GM12874 (cell line): Measurements from ENCODE around the gene ARHGEF39.

Source experiments
- TF ChIP-seq, protein P1 (sequence below): IDR thresholded peaks from 2 replicates; pipeline ENCODE4 v1.5.1; 2011; ENCODE audit warnings: low read depth, mild to moderate bottlenecking, control low read depth, low read length, moderate library complexity; ENCODE audit not compliant: insufficient read depth

The ARHGEF39 gene

DNA sequence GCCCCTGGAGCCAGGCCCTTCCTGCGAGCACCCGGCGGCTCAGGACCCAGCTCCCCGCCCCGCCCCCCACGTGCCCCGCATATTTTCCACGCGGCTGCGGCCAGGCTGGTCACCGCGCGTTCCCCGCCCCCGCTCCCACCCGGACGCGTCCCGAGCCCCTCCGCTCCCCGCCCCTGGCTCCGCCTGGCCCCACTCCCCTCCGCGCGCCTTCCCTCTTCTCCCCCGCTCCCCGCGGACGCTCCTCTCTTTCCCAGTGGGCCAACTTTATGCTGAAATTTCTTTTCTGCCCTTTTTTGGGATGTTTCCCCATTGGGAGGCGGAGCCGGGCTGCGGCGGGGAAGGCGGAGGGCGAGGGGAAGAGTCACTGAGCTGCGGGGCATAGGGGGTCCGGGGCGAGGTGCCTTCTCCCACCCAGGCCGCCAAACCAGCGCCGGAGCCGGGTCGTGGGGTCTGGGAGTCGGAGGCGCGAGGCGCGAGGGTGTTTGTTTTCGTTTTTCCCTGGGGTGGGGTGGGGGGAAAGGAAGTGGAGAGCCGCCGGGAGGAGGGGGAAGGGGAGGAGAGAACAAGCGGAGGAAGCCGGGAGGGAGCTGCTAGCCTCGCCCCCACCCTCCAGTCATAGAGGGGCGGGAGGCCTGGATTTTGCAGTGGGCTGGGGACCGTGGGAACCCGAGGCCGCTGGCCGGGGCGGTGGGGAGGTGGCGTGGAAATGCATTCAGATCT, 25.8 kb upstream of the ARHGEF39 start:
- TF ChIP-seq, protein P1, sequence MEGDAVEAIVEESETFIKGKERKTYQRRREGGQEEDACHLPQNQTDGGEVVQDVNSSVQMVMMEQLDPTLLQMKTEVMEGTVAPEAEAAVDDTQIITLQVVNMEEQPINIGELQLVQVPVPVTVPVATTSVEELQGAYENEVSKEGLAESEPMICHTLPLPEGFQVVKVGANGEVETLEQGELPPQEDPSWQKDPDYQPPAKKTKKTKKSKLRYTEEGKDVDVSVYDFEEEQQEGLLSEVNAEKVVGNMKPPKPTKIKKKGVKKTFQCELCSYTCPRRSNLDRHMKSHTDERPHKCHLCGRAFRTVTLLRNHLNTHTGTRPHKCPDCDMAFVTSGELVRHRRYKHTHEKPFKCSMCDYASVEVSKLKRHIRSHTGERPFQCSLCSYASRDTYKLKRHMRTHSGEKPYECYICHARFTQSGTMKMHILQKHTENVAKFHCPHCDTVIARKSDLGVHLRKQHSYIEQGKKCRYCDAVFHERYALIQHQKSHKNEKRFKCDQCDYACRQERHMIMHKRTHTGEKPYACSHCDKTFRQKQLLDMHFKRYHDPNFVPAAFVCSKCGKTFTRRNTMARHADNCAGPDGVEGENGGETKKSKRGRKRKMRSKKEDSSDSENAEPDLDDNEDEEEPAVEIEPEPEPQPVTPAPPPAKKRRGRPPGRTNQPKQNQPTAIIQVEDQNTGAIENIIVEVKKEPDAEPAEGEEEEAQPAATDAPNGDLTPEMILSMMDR, result no peak

DNA sequence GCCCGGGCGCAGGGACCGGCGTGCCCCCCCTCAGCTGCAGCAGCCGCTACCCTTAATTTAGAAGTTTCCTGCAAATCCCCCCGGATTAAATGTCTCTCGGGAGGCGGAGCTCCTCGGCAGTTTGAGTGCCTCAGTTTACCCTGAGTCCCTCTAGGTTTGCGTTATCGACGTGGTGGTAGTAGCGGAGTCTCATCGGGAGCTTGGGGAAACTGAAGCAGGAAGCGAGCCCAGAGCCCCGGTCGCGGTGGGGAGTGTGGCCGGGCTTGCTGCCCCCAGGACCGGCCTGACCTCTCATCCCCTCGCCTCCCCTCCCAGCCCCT, 25.3 kb upstream of the ARHGEF39 start:
- TF ChIP-seq, protein P1, result no peak

DNA sequence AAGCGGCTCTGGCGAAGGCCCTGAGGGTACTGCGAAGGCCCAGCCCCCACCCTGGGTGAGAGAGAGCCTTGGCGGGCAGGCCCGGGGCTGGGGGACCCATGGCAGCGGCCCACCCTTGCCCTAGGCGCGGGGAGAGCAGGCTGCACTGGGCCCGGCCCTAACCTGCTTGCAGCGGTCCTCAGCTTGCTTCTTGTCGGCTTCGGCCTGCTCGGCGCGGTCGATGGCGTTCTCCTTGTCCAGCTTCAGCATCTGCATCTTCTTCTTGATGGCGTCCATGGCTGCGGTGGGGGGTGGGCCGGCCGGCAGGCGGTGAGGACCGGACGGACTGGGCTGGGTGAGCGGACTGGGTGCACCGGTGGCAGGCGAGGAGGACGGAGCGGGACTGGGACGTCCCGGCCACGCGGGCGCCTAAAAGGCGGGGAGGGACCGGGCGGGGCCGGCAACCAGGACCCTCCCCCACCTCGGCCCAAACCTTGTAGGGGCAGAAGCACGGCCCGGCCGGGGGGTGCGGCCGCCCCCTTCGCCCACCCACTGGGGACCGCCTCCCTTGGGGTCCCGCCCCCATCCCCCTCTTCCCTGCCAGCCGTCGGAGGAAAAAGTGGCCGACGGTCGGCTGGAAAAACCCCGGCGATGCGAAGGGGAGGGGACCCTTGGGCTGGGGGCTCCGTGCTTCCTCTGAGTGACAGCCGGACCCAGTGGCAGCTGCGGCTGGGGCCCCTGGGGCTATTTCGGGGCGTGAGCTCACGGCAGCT, 24.7 kb upstream of the ARHGEF39 start, which contains the start of gene TPM2:
Gene TPM2, minus strand, starts transcription at position 384 of the 752 bp plus-strand sequence. Its CDS starts 108 bp downstream, at position 276.
- TF ChIP-seq, protein P1, result no peak

DNA sequence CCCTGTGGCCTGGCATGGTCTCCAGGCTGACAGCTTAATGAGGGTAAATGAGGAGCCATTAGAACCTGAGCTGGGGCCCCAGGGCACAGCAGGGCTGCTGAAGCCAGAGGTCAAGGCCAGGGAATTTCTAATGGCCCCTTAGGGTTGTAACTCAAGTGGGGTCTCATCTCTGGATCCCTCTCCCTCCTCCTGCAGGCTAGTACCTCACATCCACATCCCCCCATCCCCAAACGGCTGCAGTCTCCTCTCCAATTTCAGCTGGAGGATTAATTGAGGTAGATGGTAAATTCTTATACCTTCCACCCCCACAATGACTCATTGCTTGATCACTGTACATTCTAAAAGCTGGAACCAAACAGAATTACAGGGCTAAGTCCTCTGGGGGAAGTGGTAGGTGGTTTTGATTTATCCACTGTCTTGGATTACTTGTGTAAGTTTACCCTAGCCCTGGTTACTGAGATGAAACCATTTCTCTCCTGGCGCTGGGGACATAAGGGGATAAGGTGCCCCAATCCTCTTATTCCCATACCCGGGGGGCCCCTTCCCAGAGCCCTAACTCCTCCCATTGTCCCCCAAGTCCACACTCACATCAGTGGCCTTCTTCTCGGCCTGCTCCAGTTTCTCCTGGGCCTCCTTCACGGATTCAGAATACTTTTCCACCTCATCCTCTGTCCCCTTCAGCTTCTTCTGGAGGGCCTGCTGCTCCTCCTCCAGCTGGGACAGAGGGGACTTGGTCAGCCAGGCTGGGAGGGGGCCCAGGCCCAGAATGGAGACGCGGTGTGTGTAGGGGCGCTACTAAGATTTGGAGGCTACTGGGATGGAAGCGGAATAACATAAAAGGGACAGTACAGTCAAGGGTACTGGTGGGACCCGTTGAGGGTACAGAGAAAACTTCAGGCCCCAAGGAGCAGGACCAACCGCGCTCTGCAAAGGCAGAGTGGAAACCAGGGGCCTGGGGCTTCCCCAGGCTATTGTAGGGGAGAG, 23.9 kb upstream of the ARHGEF39 start:
- TF ChIP-seq, protein P1, result no peak

DNA sequence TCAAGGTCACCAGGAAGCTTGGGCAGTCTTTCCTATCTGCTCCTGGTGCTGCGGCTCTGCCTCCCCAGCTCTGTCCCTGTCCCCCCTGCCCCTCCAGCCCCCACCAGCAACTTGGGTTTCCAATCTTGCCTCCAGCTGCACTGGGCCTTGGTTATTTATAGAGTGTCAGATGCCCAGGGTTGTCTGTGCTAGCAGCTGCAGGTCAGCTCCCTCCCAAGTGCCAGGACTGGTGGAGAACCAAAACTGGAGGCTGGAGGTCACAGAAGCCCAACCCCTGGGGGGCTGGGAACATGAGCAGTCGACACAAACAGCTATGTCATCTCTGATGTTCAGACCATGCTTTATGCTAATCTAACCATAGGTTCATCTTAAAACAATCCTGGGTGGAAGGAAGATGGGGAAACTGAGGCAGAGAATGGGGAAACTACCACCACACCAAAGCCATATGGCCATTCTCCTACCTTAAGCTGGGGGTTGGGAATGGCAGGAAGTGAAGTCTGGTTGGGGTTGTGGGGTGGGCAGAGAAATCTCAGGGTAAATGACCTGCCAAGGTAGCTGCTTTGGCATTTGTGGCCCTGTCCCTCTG, 23.1 kb upstream of the ARHGEF39 start:
- TF ChIP-seq, protein P1, result no peak

DNA sequence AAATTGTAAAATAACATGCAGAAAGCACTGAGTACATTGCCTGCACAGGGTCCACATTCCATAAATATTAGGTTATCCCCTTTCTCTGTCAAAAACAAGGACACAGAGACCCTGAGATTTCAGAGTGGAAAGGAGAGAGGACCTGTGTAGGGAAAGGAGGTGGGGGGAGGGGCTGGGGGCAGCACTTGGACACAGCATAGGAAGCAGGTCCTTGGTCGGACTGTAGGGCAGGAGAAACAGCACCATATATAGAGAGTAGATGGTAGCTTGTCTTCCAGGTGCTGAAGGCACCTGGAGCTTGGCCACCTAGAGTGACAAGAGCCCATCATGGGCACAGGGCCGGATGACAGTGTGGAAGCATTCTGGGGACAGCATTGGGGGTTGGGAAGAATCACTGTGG, 22.3 kb upstream of the ARHGEF39 start:
- TF ChIP-seq, protein P1, result no peak
